B cell (primary cell): ENCODE results near the gene MAP3K5. TPM values are rescaled to one million over a fixed set of nuclear protein-coding genes. Genes with fewer than 3 reads are reported as not detected.

Experiments
- ATAC-seq: fragments of 200-7000 bp; cut with Tn5 transposase; one replicate; pipeline ENCODE4 v1.10.0; 2021; ENCODE audit warnings: low read depth, mild to moderate bottlenecking, moderate number of reproducible peaks, moderate library complexity
- CTCF ChIA-PET: fragments of 350-600 bp; sonication (Branson Sonifier 250); formaldehyde crosslinking; loops from one replicate; lab custom pipeline; 2021; ENCODE audit warnings: antibody characterized with exemption, inconsistent platforms; lab: Charles Lee
- POLR2A ChIA-PET: fragments of 350-600 bp; sonication (Branson Sonifier 250); formaldehyde crosslinking; loops from one replicate; lab custom pipeline; 2021; ENCODE audit warnings: antibody characterized with exemption; lab: Charles Lee
- DNase-seq: peaks from one replicate; pipeline ENCODE4 v3.0.0; 2013
- H2AFZ ChIP-seq: 2 replicates; pipeline ENCODE4 v1.6.1; 2012; ENCODE audit warnings: mild to moderate bottlenecking, low read depth, low read length; ENCODE audit not compliant: insufficient read depth, poor library complexity, severe bottlenecking
- H3K27ac ChIP-seq, 2 donors: 1 replicate in 1 of 2; 2 replicates in 1 of 2; pipeline ENCODE4 v1.5.1; 2012 to 2013; ENCODE audit warnings: low read length in 2 of 2, mild to moderate bottlenecking in 2 of 2, moderate library complexity in 1 of 2
- H3K27me3 ChIP-seq, 4 experiments: fragments of 200-600 bp in 1 of 4; sonication (generic) in 1 of 4; replicated peaks in 1 of 4; 1 replicate in 2 of 4; 2 replicates in 2 of 4; pipeline versions ENCODE4 v1.6.1 to v1.7.0; 2013 to 2016; ENCODE audit warnings: low read length in 3 of 4, mild to moderate bottlenecking in 2 of 4, mixed read lengths in 1 of 4, moderate library complexity in 1 of 4; ENCODE audit not compliant: insufficient read depth in 4 of 4, control insufficient read depth in 3 of 4; ENCODE audit errors: control extremely low read depth in 1 of 4
- H3K36me3 ChIP-seq, 2 experiments: replicated peaks in 1 of 2; 1 replicate in 1 of 2; 2 replicates in 1 of 2; pipeline versions ENCODE4 v1.6.1 to v1.7.1; 2013; ENCODE audit warnings: low read length in 1 of 2; ENCODE audit not compliant: insufficient read depth in 2 of 2, control insufficient read depth in 1 of 2; ENCODE audit errors: control extremely low read depth in 1 of 2, extremely low read depth in 1 of 2
- H3K4me1 ChIP-seq, 2 donors: fragments of 200-600 bp in 1 of 2; sonication (generic) in 1 of 2; 1 replicate in 1 of 2; 2 replicates in 1 of 2; pipeline versions ENCODE4 v1.5.1 to v1.6.1; 2013 to 2017; ENCODE audit warnings: low read length in 2 of 2; ENCODE audit not compliant: control insufficient read depth in 2 of 2, insufficient read depth in 2 of 2
- H3K4me2 ChIP-seq: replicated peaks from 2 replicates; pipeline ENCODE3; 2012; ENCODE audit warnings: mild to moderate bottlenecking, low read depth, low read length; ENCODE audit not compliant: poor library complexity, severe bottlenecking
- H3K4me3 ChIP-seq, 5 experiments: fragments of 200-600 bp in 1 of 5; sonication (generic) in 1 of 5; 1 replicate in 3 of 5; 2 replicates in 2 of 5; pipeline versions ENCODE4 v1.5.1 to v1.7.0; 2011 to 2016; ENCODE audit warnings: low read length in 4 of 5, mild to moderate bottlenecking in 4 of 5, low read depth in 2 of 5, control low read depth in 1 of 5, moderate library complexity in 1 of 5; ENCODE audit not compliant: insufficient read depth in 1 of 5; ENCODE audit errors: control extremely low read depth in 1 of 5, extremely low read depth in 1 of 5
- H3K79me2 ChIP-seq: fragments of 200-600 bp; sonication (generic); one replicate; pipeline ENCODE4 v1.6.0; 2016; ENCODE audit warnings: low read length; ENCODE audit not compliant: control insufficient read depth, insufficient read depth
- H3K9ac ChIP-seq: fragments of 200-600 bp; sonication (generic); 2 replicates; pipeline ENCODE4 v1.6.1; 2017; ENCODE audit warnings: mild to moderate bottlenecking, low read length, moderate library complexity
- H3K9me3 ChIP-seq, 3 donors: one replicate each; pipeline versions ENCODE4 v1.6.1 to v1.7.1; 2013; ENCODE audit warnings: low read length in 2 of 3; ENCODE audit not compliant: control insufficient read depth in 2 of 3, insufficient read depth in 1 of 3; ENCODE audit errors: control extremely low read depth in 1 of 3
- H4K20me1 ChIP-seq: 2 replicates; pipeline ENCODE4 v1.6.0; 2012; ENCODE audit warnings: mild to moderate bottlenecking, low read length; ENCODE audit not compliant: insufficient read depth, control insufficient read depth, poor library complexity, severe bottlenecking
- H3K27ac Mint-ChIP-seq: one replicate; pipeline ENCODE4 v1.8.0; 2021; ENCODE audit warnings: mixed read lengths
- H3K27me3 Mint-ChIP-seq: one replicate; pipeline ENCODE4 v1.8.0; 2021; ENCODE audit warnings: mixed read lengths
- H3K4me1 Mint-ChIP-seq: one replicate; pipeline ENCODE4 v1.8.0; 2021; ENCODE audit warnings: mixed read lengths
- H3K4me3 Mint-ChIP-seq: one replicate; pipeline ENCODE4 v1.8.0; 2021; ENCODE audit warnings: mixed read lengths
- H3K9me3 Mint-ChIP-seq: one replicate; pipeline ENCODE4 v1.8.0; 2022; ENCODE audit warnings: mixed read lengths; ENCODE audit not compliant: insufficient read depth
- CTCF ChIP-seq: fragments of 200-600 bp; IDR thresholded peaks from one replicate; pipeline ENCODE4 v1.8.0; 2022; ENCODE audit warnings: antibody characterized with exemption, mild to moderate bottlenecking
- EZH2 ChIP-seq: IDR thresholded peaks from 2 replicates; pipeline ENCODE4 v1.6.1; 2012; ENCODE audit warnings: borderline replicate concordance, low read depth, mild to moderate bottlenecking, moderate library complexity, low read length; ENCODE audit not compliant: insufficient read depth, poor library complexity, severe bottlenecking
- WGBS: methylation state at CpG from one replicate; pipeline ENCODE4 v1.1.5; 2013; ENCODE audit warnings: missing lambda C conversion rate; ENCODE audit not compliant: insufficient coverage; 5-methylcytosine and 5-hydroxymethylcytosine counted together
- intact Hi-C: fragments of 100-400 bp; cut with micrococcal nuclease; formaldehyde crosslinking; loops from one replicate; pipeline ENCODE4 v1.10.0; 2022
- polyA plus RNA-seq: library from polyadenylated mRNA; depleted of rRNA; stranded (reverse); fragments of >200 nt; gene quantifications from 2 replicates; pipeline ENCODE4 v1.2.3, GENCODE V29; 2012
- total RNA-seq, 2 donors: library from RNA; stranded (reverse); fragments of 120-200 nt in 1 of 2; gene quantifications; 1 replicate in 1 of 2; 2 replicates in 1 of 2; pipeline versions ENCODE4 v1.2.3 to v1.2.4, GENCODE V29; 2013 to 2022

MAP3K5 gene
- total and polyA plus RNA-seq, 2 donors (not counting 1 experiment from before 2014, with no cell fraction given), result 5.7 to 34.1 TPM

GRCh38 chr6:136533487-136533886 is 258.8 kb downstream of the MAP3K5 start:
- Histone ChIP-seq H3K4me1 (no peaks in the 10 kb centered on the region), H3K36me3 (no peaks in the 10 kb centered on the region), H3K79me2 (no peaks in the 10 kb centered on the region), H3K4me2 (no peak overlapping the region), H3K9ac (no peak overlapping the region), H3K9me3 (no peaks in the 10 kb centered on the region), H3K27ac (no peak overlapping the region), H2AFZ (no peak overlapping the region), H3K27me3 (no peaks in the 10 kb centered on the region), H3K4me3 (no peak overlapping the region), H4K20me1 (no peaks in the 10 kb centered on the region)
- Mint-ChIP-seq H3K27me3 (peaks cover 12% of the 10 kb centered on the region), H3K27ac (no peak overlapping the region), H3K9me3 (peaks cover 2% of the 10 kb centered on the region), H3K4me1 (no peaks in the 10 kb centered on the region), H3K4me3 (no peak overlapping the region)
- DNase-seq (no peak), ATAC-seq (no peak)
- POLR2A ChIA-PET, result no interaction called here
- intact Hi-C loops, result no loop called here
- WGBS, result 31% methylated on average over 4 of the region's 5 CpGs
- TF ChIP-seq CTCF (no peak), EZH2 (no peak)
- CTCF ChIA-PET, result no interaction called here

- DNase-seq (no peak), ATAC-seq (no peak)
- WGBS, result 100% methylated on average over 2 of the region's 6 CpGs
- H3K9me3 Mint-ChIP-seq, result peaks cover 2% of the 10 kb centered on the region
- H3K27me3 Mint-ChIP-seq, result peaks cover 20% of the 10 kb centered on the region
- H3K4me3 ChIP-seq, result no peak overlapping the region
- no peak overlapping the region for H3K27ac ChIP-seq
- H3K9ac ChIP-seq, result no peak overlapping the region
- H3K27ac Mint-ChIP-seq, result no peak overlapping the region
- intact Hi-C loops, result no loop called here
- CTCF ChIA-PET, result interaction anchor here (1.0 kb wide), 1 partner anchor 15 kb away, joined by 3 read pairs; no protein-coding TSS in a partner anchor
- POLR2A ChIA-PET, result no interaction called here
- no peak overlapping the region for H3K4me2 ChIP-seq
- H4K20me1 ChIP-seq, result no peaks in the 10 kb centered on the region
- H3K79me2 ChIP-seq, result no peaks in the 10 kb centered on the region
- TF ChIP-seq EZH2 (no peak), CTCF (no peak)
- no peak overlapping the region for H3K4me3 Mint-ChIP-seq
- no peaks in the 10 kb centered on the region for H3K4me1 Mint-ChIP-seq
- H3K27me3 ChIP-seq, result peaks cover 0 to 4% (median 2%) of the 10 kb centered on the region in 4 experiments
- no peaks in the 10 kb centered on the region for H3K9me3 ChIP-seq
- no peaks in the 10 kb centered on the region for H3K36me3 ChIP-seq
- no peak overlapping the region for H2AFZ ChIP-seq
- no peaks in the 10 kb centered on the region for H3K4me1 ChIP-seq
Measured at GRCh38 chr6:136532030-136532429, 260.2 kb downstream of the MAP3K5 start.
